Heart left ventricle (tissue), 13 donors: Measurements from ENCODE around the gene NECAB2.

ENCODE experiments used
- POLR2A ChIP-seq, 2 donors: fragments of 450-650 bp; IDR thresholded peaks; one replicate each; pipeline ENCODE4 v1.6.1; 2017; ENCODE audit warnings: antibody characterized with exemption in 2 of 2, mild to moderate bottlenecking in 2 of 2, moderate library complexity in 2 of 2
- TF ChIP-seq, protein P1 (sequence below), 12 donors: fragments of 200-600 bp; sonication (generic) in 4 of 12; IDR thresholded peaks; one replicate each; pipeline versions ENCODE4 v1.5.0 to v1.8.0; 2018 to 2022; ENCODE audit warnings: antibody characterized with exemption in 12 of 12, mild to moderate bottlenecking in 5 of 12
- donor health status: ischemic (EF 13 %, LVEDD 7.1; RV severe dilation, severe dysfunction).
- donor health status: DM: no; HTN: yes; CAD: no.
- donor health status: DM: no; HTN: no; CAD: no.
- donor health status: ischemic (EF 25% LVEDD 6.9; RV normal size, moderate dysfunction).
- donor health status: ischemic (EF 25% LVEDD 5.7; RV mildly dilated, moderate dysfunction).
- donor health status: ischemic (EF 35%, LVEDD 5.7; RV mildly dilated, moderate dysfunction).
- donor health status: nonischemic (EF 11% LVEDD 7.7; RV severe dilation, severe dysfunction).
- donor health status: DM: yes; HTN: yes; CAD: no.
- donor health status: PGD.
- donor health status: ischemic (EF 29% LVEDD 5.4; RV normal size, mild dysfunction).
- donor health status: nonischemic (EF 23%, LVEDD 6.1; RV moderate dilation, normal function).

DNA sequence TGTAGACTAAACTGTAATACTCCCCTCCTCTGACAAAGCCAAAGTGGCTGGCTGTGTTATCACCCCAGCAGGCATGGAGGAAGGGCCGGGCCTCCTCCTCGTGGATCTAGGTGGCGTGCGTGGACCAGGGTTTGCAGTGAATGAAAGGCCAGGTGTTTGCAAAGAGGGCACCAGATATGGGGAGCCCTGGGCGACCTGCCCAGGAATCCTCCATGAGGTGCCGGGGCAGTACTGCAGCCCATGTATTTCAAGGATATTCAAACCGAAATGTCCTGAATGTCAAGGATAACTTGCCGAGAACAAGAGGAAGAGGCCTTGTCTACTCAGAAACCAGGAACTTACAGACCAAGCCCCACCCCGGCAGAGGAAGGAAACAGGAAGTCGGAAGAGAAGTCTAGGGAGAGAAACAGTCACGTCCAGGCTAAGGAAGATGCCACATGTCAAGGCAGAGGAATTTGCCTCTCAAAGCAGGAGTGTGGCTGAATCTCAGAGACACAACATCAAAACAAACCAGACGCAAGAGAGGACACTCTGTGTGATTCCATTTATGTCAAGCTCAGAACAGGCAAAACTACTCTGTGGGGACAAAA, 28.7 kb upstream of the NECAB2 start:
- TF ChIP-seq, protein P1, sequence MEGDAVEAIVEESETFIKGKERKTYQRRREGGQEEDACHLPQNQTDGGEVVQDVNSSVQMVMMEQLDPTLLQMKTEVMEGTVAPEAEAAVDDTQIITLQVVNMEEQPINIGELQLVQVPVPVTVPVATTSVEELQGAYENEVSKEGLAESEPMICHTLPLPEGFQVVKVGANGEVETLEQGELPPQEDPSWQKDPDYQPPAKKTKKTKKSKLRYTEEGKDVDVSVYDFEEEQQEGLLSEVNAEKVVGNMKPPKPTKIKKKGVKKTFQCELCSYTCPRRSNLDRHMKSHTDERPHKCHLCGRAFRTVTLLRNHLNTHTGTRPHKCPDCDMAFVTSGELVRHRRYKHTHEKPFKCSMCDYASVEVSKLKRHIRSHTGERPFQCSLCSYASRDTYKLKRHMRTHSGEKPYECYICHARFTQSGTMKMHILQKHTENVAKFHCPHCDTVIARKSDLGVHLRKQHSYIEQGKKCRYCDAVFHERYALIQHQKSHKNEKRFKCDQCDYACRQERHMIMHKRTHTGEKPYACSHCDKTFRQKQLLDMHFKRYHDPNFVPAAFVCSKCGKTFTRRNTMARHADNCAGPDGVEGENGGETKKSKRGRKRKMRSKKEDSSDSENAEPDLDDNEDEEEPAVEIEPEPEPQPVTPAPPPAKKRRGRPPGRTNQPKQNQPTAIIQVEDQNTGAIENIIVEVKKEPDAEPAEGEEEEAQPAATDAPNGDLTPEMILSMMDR (IDR thresholded peaks at IDR 0.05) = no peak
- no peak for TF ChIP-seq POLR2A (IDR thresholded peaks at IDR 0.05)
